Measurements from ENCODE around the gene PLCB3. TPM values are rescaled to one million over a fixed set of nuclear protein-coding genes. Genes with fewer than 3 reads are reported as not detected.
"Not testable (repeated sequence)": the region's sequence is repeated elsewhere in the genome, so short reads cannot be mapped to it uniquely, and the experiment has no call there.

The PLCB3 gene
- total and polyA plus RNA-seq, 4 experiments from 2014 or later: 0.71 to 11.9 (median 10.8) TPM; not detected in 1

GRCh38 chr11:64313491-64314145 is 62.3 kb downstream of the PLCB3 start:
- peaks cover 12% of the 10 kb centered on the region for H3K36me3 ChIP-seq (ENCODE audit: insufficient read depth, low read length)
- ChIA-PET CTCF (ENCODE audit: partially characterized antibody) (interaction anchor here (1.2 kb wide), 1 partner anchor 107 kb away, joined by 3 read pairs; the partner anchor contains the start of gene FERMT3), POLR2A (ENCODE audit: partially characterized antibody) (no interaction called here)
- H3K9me3 ChIP-seq (ENCODE audit: control insufficient read depth in 1 of 2, low read length in 2 of 2): no peaks in the 10 kb centered on the region
- no peak overlapping the region for H3K4me3 ChIP-seq (ENCODE audit: low read length in 2 of 2)
- intact Hi-C loops (cut with micrococcal nuclease): no loop called here
- peaks cover 15 to 40% (median 24%) of the 10 kb centered on the region in 4 donors for H3K4me1 Mint-ChIP-seq
- no peaks in the 10 kb centered on the region for H3K27me3 ChIP-seq (ENCODE audit: insufficient read depth, low read length)
- peak overlapping the region in 2 of 7 donors; percentile 72 to 74 for H3K27ac Mint-ChIP-seq
- no peak overlapping the region for H3K4me3 Mint-ChIP-seq
- H3K27me3 Mint-ChIP-seq: no peaks in the 10 kb centered on the region
- H3K36me3 Mint-ChIP-seq: peaks cover 11 to 33% of the 10 kb centered on the region in 2 donors
- no peak for DNase-seq
- no peak overlapping the region for H3K27ac ChIP-seq (ENCODE audit: low read depth, low read length)
- peaks cover 0 to 2% (median 0%) of the 10 kb centered on the region in 8 donors for H3K9me3 Mint-ChIP-seq
- H3K4me1 ChIP-seq (ENCODE audit: insufficient read depth, low read length): peaks cover 14% of the 10 kb centered on the region

GRCh38 chr11:64314146-64314804 is 62.9 kb downstream of the PLCB3 start:
- intact Hi-C loops (cut with micrococcal nuclease): no loop called here
- H3K4me3 Mint-ChIP-seq: peak overlapping the region in 1 of 8 donors; percentile 10
- DNase-seq: no peak
- H3K27me3 Mint-ChIP-seq: no peaks in the 10 kb centered on the region
- CTCF ChIA-PET (ENCODE audit: partially characterized antibody): no interaction called here
- peaks cover 20% of the 10 kb centered on the region for H3K4me1 ChIP-seq (ENCODE audit: insufficient read depth, low read length)
- no peaks in the 10 kb centered on the region for H3K27me3 ChIP-seq (ENCODE audit: insufficient read depth, low read length)
- H3K27ac ChIP-seq (ENCODE audit: low read depth, low read length): no peak overlapping the region
- peak overlapping the region in 2 of 7 donors; percentile 38 to 59 for H3K27ac Mint-ChIP-seq
- H3K36me3 ChIP-seq (ENCODE audit: insufficient read depth, low read length): peaks cover 12% of the 10 kb centered on the region
- H3K9me3 ChIP-seq (ENCODE audit: control insufficient read depth in 1 of 2, low read length in 2 of 2): no peaks in the 10 kb centered on the region
- peaks cover 0 to 2% (median 0%) of the 10 kb centered on the region in 8 donors for H3K9me3 Mint-ChIP-seq
- H3K36me3 Mint-ChIP-seq: peaks cover 11 to 33% of the 10 kb centered on the region in 2 donors
- POLR2A ChIA-PET (ENCODE audit: partially characterized antibody): no interaction called here
- no peak overlapping the region for H3K4me3 ChIP-seq (ENCODE audit: low read length in 2 of 2)
- H3K4me1 Mint-ChIP-seq: peaks cover 19 to 46% (median 30%) of the 10 kb centered on the region in 4 donors

GRCh38 chr11:64314805-64315561 is 63.7 kb downstream of the PLCB3 start:
- H3K4me3 ChIP-seq (ENCODE audit: low read length in 2 of 2): no peak overlapping the region
- Mint-ChIP-seq H3K4me1 (peaks cover 20 to 52% (median 32%) of the 10 kb centered on the region in 4 donors), H3K27ac (peak overlapping the region in 5 of 7 donors; percentile 22 to 88 (median 59)), H3K36me3 (peaks cover 11 to 32% of the 10 kb centered on the region in 2 donors), H3K27me3 (no peaks in the 10 kb centered on the region), H3K4me3 (peak overlapping the region in 1 of 8 donors; percentile 33), H3K9me3 (peaks cover 0 to 2% (median 0%) of the 10 kb centered on the region in 8 donors)
- no peak overlapping the region for H3K27ac ChIP-seq (ENCODE audit: low read depth, low read length)
- no peaks in the 10 kb centered on the region for H3K9me3 ChIP-seq (ENCODE audit: control insufficient read depth in 1 of 2, low read length in 2 of 2)
- CTCF ChIA-PET (ENCODE audit: partially characterized antibody): no interaction called here
- DNase-seq: no peak
- intact Hi-C loops (cut with micrococcal nuclease): loop anchor here (5.0 kb wide), 1 partner anchor 42 kb away; the partner anchor contains the start of gene RPS6KA4
- H3K27me3 ChIP-seq (ENCODE audit: insufficient read depth, low read length): no peaks in the 10 kb centered on the region
- H3K36me3 ChIP-seq (ENCODE audit: insufficient read depth, low read length): peaks cover 12% of the 10 kb centered on the region
- POLR2A ChIA-PET (ENCODE audit: partially characterized antibody): interaction anchor here (4.0 to 4.8 kb wide), 2 partner anchors 25 to 43 kb away, joined by 69 to 153 read pairs; partner anchors contain the start of genes CCDC88B and RPS6KA4
- peaks cover 26% of the 10 kb centered on the region for H3K4me1 ChIP-seq (ENCODE audit: insufficient read depth, low read length)

- not testable (repeated sequence) for H3K9me3 Mint-ChIP-seq; DNase-seq; H3K4me3 ChIP-seq (ENCODE audit: low read length in 2 of 2); H3K9me3 ChIP-seq (ENCODE audit: control insufficient read depth in 1 of 2, low read length in 2 of 2); H3K27me3 Mint-ChIP-seq; H3K27me3 ChIP-seq (ENCODE audit: insufficient read depth, low read length)
- Histone ChIP-seq H3K27ac (ENCODE audit: low read depth, low read length) (peak overlapping the region; percentile 96), H3K36me3 (ENCODE audit: insufficient read depth, low read length) (peaks cover 12% of the 10 kb centered on the region), H3K4me1 (ENCODE audit: insufficient read depth, low read length) (peaks cover 26% of the 10 kb centered on the region)
- CTCF ChIA-PET (ENCODE audit: partially characterized antibody): interaction anchor here (3.1 to 3.8 kb wide), 3 partner anchors 11 to 26 kb away, joined by 40 to 54 read pairs (median 49); partner anchors contain the start of genes CCDC88B and ESRRA
- Mint-ChIP-seq H3K36me3 (peaks cover 12 to 39% of the 10 kb centered on the region in 2 donors), H3K4me3 (peak overlapping the region; percentile 95 to 99 (median 96)), H3K27ac (peak overlapping the region; percentile 97 to 100 (median 100)), H3K4me1 (peaks cover 20 to 54% (median 34%) of the 10 kb centered on the region in 4 donors)
- POLR2A ChIA-PET (ENCODE audit: partially characterized antibody): interaction anchor here (1.2 to 4.8 kb wide), 10 partner anchors 12 to 463 kb away, joined by 3 to 153 read pairs (median 48); partner anchors contain the start of genes BAD, CATSPERZ, CCDC88B and ESRRA
- intact Hi-C loops (cut with micrococcal nuclease): loop anchor here (5.0 kb wide), 1 partner anchor 41 kb away; the partner anchor contains the start of gene RPS6KA4
Measured at GRCh38 chr11:64315667-64316526, 64.6 kb downstream of the PLCB3 start.

- intact Hi-C loops (cut with micrococcal nuclease): loop anchor here (1.0 to 5.0 kb wide), 6 partner anchors 11 to 337 kb away; partner anchors contain the start of genes CCDC88B, ESRRA, GPR137 and RPS6KA4
- Mint-ChIP-seq H3K4me1 (peaks cover 23 to 51% (median 36%) of the 10 kb centered on the region in 4 donors), H3K36me3 (peaks cover 20 to 42% of the 10 kb centered on the region in 2 donors), H3K4me3 (peak overlapping the region; percentile 95 to 99 (median 96)), H3K27ac (peak overlapping the region; percentile 97 to 100 (median 100)), H3K9me3 (peaks cover 0 to 2% (median 0%) of the 10 kb centered on the region in 8 donors), H3K27me3 (no peaks in the 10 kb centered on the region)
- no peaks in the 10 kb centered on the region for H3K27me3 ChIP-seq (ENCODE audit: insufficient read depth, low read length)
- ChIA-PET CTCF (ENCODE audit: partially characterized antibody) (interaction anchor here (1.0 to 3.8 kb wide), 19 partner anchors 12 to 336 kb away, joined by 3 to 54 read pairs (median 6); partner anchors contain the start of genes CATSPERZ, CCDC88B, ESRRA and FERMT3), POLR2A (ENCODE audit: partially characterized antibody) (interaction anchor here (0.6 to 4.8 kb wide), 32 partner anchors 12 to 1760 kb away, joined by 3 to 153 read pairs (median 7); partner anchors contain the start of genes BAD, CATSPERZ, CCDC88B and DNAJC4)
- peak overlapping the region; percentile 96 for H3K27ac ChIP-seq (ENCODE audit: low read depth, low read length)
- peaks cover 26% of the 10 kb centered on the region for H3K4me1 ChIP-seq (ENCODE audit: insufficient read depth, low read length)
- H3K36me3 ChIP-seq (ENCODE audit: insufficient read depth, low read length): peaks cover 12% of the 10 kb centered on the region
- DNase-seq: peak in 1 of 5 donors; percentile 65
- no peaks in the 10 kb centered on the region for H3K9me3 ChIP-seq (ENCODE audit: control insufficient read depth in 1 of 2, low read length in 2 of 2)
- H3K4me3 ChIP-seq (ENCODE audit: low read length in 2 of 2): peak overlapping the region; percentile 68 to 72
Measured at GRCh38 chr11:64316672-64317324, 65.5 kb downstream of the PLCB3 start.

All from CD4-positive, alpha-beta memory T cell (primary cell).